Adrenal gland (tissue), 12 donors: ENCODE data around the gene RAB5B. TPM values are rescaled to one million over a fixed set of nuclear protein-coding genes. Genes with fewer than 3 reads are reported as not detected.

Source experiments
- DNase-seq, 7 donors: peaks; one replicate each; pipeline ENCODE4 v3.0.0-alpha.2; 2019 to 2020
- H3K27ac ChIP-seq, 5 donors: fragments of 200-600 bp; sonication (generic) in 4 of 5; 1 replicate in 3 of 5; 2 replicates in 2 of 5; pipeline versions ENCODE4 v1.5.1 to v1.8.0; 2016 to 2020; ENCODE audit warnings: mild to moderate bottlenecking in 1 of 5
- H3K27me3 ChIP-seq: fragments of 200-600 bp; 2 replicates; pipeline ENCODE4 v1.8.0; 2021
- H3K36me3 ChIP-seq, 2 donors: fragments of 200-600 bp; replicated peaks in 1 of 2; 1 replicate in 1 of 2; 2 replicates in 1 of 2; pipeline versions ENCODE4 v1.5.1 to v1.8.0; 2018 to 2022
- H3K4me1 ChIP-seq, 2 donors: fragments of 200-600 bp; replicated peaks in 1 of 2; 1 replicate in 1 of 2; 2 replicates in 1 of 2; pipeline versions ENCODE4 v1.5.1 to v1.8.0; 2018 to 2021
- H3K4me3 ChIP-seq, 4 donors: fragments of 200-600 bp; sonication (generic) in 3 of 4; one replicate each; pipeline ENCODE4 v1.5.1; 2016 to 2018
- H3K9me3 ChIP-seq, 3 donors: fragments of 200-600 bp; sonication (generic) in 1 of 3; replicated peaks in 1 of 3; 1 replicate in 2 of 3; 2 replicates in 1 of 3; pipeline versions ENCODE4 v1.5.1 to v1.8.0; 2016 to 2021
- CTCF ChIP-seq, 6 experiments: fragments of 450-650 bp in 4 of 6; fragments of 200-600 bp in 2 of 6; sonication (generic) in 1 of 6; IDR thresholded peaks; 1 replicate in 5 of 6; 2 replicates in 1 of 6; pipeline versions ENCODE4 v1.5.1 to v1.8.0; 2016 to 2021; ENCODE audit warnings: antibody characterized with exemption in 6 of 6, mild to moderate bottlenecking in 2 of 6, moderate library complexity in 1 of 6
- POLR2A ChIP-seq, 2 donors: fragments of 450-650 bp; IDR thresholded peaks; one replicate each; pipeline ENCODE4 v1.6.1; 2017; ENCODE audit warnings: antibody characterized with exemption in 2 of 2, mild to moderate bottlenecking in 2 of 2, moderate library complexity in 1 of 2
- whole genome bisulfite sequencing, 4 donors: extraction: QIAGEN DNeasy Blood & Tissue Kit in 2 of 4; methylation state at CpG; one replicate each; pipeline versions ENCODE4 v1.1.5 to v1.1.7; 2013 to 2017; 5-methylcytosine and 5-hydroxymethylcytosine counted together
- intact Hi-C, 2 donors: fragments of 100-400 bp; cut with DNase I; formaldehyde crosslinking; loops; one replicate each; pipeline versions ENCODE4 v1.14.1 to v1.15.0; 2022 to 2023
- polyA plus RNA-seq, 3 donors: library from polyadenylated mRNA; stranded (reverse); fragments of 200-250 nt in 2 of 3; fragments of 350-450 nt in 1 of 3; fragmentation: Illumina TruSeq in 1 of 3; extraction: RNeasy Lipid Tissue Mini Kit (QIAGEN cat#74804) in 1 of 3; gene quantifications; one replicate each; pipeline ENCODE4 v1.2.3, GENCODE V29; 2013 to 2014
- total RNA-seq, 9 donors: library from RNA; depleted of rRNA in 4 of 9; stranded (reverse); fragments of >200 nt in 4 of 9; fragments of 120-200 nt in 1 of 9; fragmentation: NEBNext Ultra II Directional in 1 of 9; extraction: Animal tissue kit (Norgen Biotek cat#: 25700) in 1 of 9; gene quantifications; one replicate each; pipeline versions ENCODE4 v1.1.0 to v1.2.4, GENCODE V29; 2013 to 2023
- donor health status: healthy with polysubstance abuse.
- donor health status: Bipolar disorder and iron deficiency.
- donor health status: DM: yes; HTN: yes; CAD: no.
- donor health status: DM: no; HTN: no; CAD: no.
- donor health status: DM: no; HTN: no; CAD: no.
- donor health status: DM: yes; HTN: yes; CAD: no.

Gene RAB5B
- total and polyA plus RNA-seq, 12 donors = 34.4 to 137 (median 105) TPM

GRCh38 chr12:55930771-55931316 is 43.0 kb upstream of the RAB5B start, which contains the start of gene DGKA:
Gene DGKA (plus strand): TSS chr12:55931162. CDS start chr12:55936504, 5,342 bp downstream.
- no peaks in the 10 kb centered on the region for H3K36me3 ChIP-seq
- H3K4me3 ChIP-seq = peak within 1 kb of the TSS in 3 of 4 donors; percentile 18 to 89 (median 86)
- intact Hi-C loops = loop anchor here in 1 of 2 donors (5.0 kb wide), 1 partner anchor 109 kb away; no protein-coding TSS in a partner anchor
- 39 to 52% (median 51%) methylated on average over 3 of the region's 3 CpGs for WGBS, 4 donors
- H3K9me3 ChIP-seq = no peaks in the 10 kb centered on the region
- peak in 2 of 7 donors; percentile 17 to 27 for DNase-seq
- TF ChIP-seq CTCF (IDR thresholded peaks at IDR 0.05) (peak; percentile 34 to 60 (median 45)), POLR2A (IDR thresholded peaks at IDR 0.05) (no peak)
- H3K4me1 ChIP-seq = peaks cover 32 to 56% of the 10 kb centered on the region in 2 donors
- peak within 1 kb of the TSS in 4 of 5 donors; percentile 54 to 78 (median 60) for H3K27ac ChIP-seq
- H3K27me3 ChIP-seq = no peaks in the 10 kb centered on the region

- H3K9me3 ChIP-seq = no peaks in the 10 kb centered on the region
- intact Hi-C loops = loop anchor here in 1 of 2 donors (5.0 kb wide), 1 partner anchor 109 kb away; no protein-coding TSS in a partner anchor
- peak overlapping the region in 2 of 4 donors; percentile 86 to 89 for H3K4me3 ChIP-seq
- 14 to 17% (median 15%) methylated on average over 10 of the region's 10 CpGs for WGBS, 4 donors
- no peak for DNase-seq
- peak overlapping the region in 4 of 5 donors; percentile 54 to 78 (median 60) for H3K27ac ChIP-seq
- TF ChIP-seq CTCF (IDR thresholded peaks at IDR 0.05) (no peak), POLR2A (IDR thresholded peaks at IDR 0.05) (no peak)
- H3K27me3 ChIP-seq = no peaks in the 10 kb centered on the region
- H3K4me1 ChIP-seq = peaks cover 27 to 51% of the 10 kb centered on the region in 2 donors
- no peaks in the 10 kb centered on the region for H3K36me3 ChIP-seq
These were observed 42.5 kb upstream of the RAB5B start for GRCh38 chr12:55931317-55931779.

GRCh38 chr12:55931780-55932550 is 41.9 kb upstream of the RAB5B start:
- Histone ChIP-seq H3K27ac (peak overlapping the region in 4 of 5 donors; percentile 54 to 78 (median 60)), H3K4me3 (peak overlapping the region in 3 of 4 donors; percentile 18 to 89 (median 86)), H3K4me1 (peaks cover 26 to 51% of the 10 kb centered on the region in 2 donors), H3K27me3 (no peaks in the 10 kb centered on the region), H3K36me3 (no peaks in the 10 kb centered on the region), H3K9me3 (no peaks in the 10 kb centered on the region)
- 0 to 3% (median 1%) methylated on average over 18 to 60 of the region's 60 CpGs for WGBS, 4 donors
- TF ChIP-seq CTCF (IDR thresholded peaks at IDR 0.05) (no peak), POLR2A (IDR thresholded peaks at IDR 0.05) (no peak)
- peak in 6 of 7 donors; percentile 18 to 63 (median 56) for DNase-seq
- intact Hi-C loops = loop anchor here in 1 of 2 donors (5.0 kb wide), 1 partner anchor 110 kb away; no protein-coding TSS in a partner anchor

- H3K4me1 ChIP-seq = peaks cover 26 to 51% of the 10 kb centered on the region in 2 donors
- H3K27ac ChIP-seq = peak overlapping the region in 2 of 5 donors; percentile 54 to 78
- peaks cover 0 to 3% of the 10 kb centered on the region in 2 donors for H3K36me3 ChIP-seq
- intact Hi-C loops = loop anchor here in 1 of 2 donors (5.0 kb wide), 1 partner anchor 110 kb away; no protein-coding TSS in a partner anchor
- no peak for DNase-seq
- no peaks in the 10 kb centered on the region for H3K9me3 ChIP-seq
- TF ChIP-seq POLR2A (IDR thresholded peaks at IDR 0.05) (no peak), CTCF (IDR thresholded peaks at IDR 0.05) (no peak)
- 8 to 15% (median 15%) methylated on average over 3 to 4 of the region's 4 CpGs for WGBS, 4 donors
- no peaks in the 10 kb centered on the region for H3K27me3 ChIP-seq
- peak overlapping the region in 2 of 4 donors; percentile 86 to 89 for H3K4me3 ChIP-seq
These were observed 41.3 kb upstream of the RAB5B start for GRCh38 chr12:55932551-55932910.
